ENCODE measurements around the gene ZCCHC14. TPM values are rescaled to one million over a fixed set of nuclear protein-coding genes. Genes with fewer than 3 reads are reported as not detected.
A peak's percentile ranks its signal among the peaks of the same experiment; 100 is the strongest.

ZCCHC14 gene
- total RNA-seq, 1 experiment from 2014 or later: 27.7 TPM

GRCh38 chr16:87368029-87368770 lies 124.6 kb downstream of the ZCCHC14 start:
- Mint-ChIP-seq H3K4me1 (peaks cover 23 to 28% of the 10 kb centered on the region in 2 experiments), H3K27me3 (ENCODE audit: low read depth) (no peaks in the 10 kb centered on the region), H3K9me3 (no peaks in the 10 kb centered on the region), H3K4me3 (0 out of 5 replicates have a peak overlapping the region, but pooled peaks of 1 of the 2 experiments have one; percentile 18), H3K27ac (peak overlapping the region in 2 of 3 experiments; percentile 65 to 66; a peak in 3 of 7 replicates), H3K36me3 (ENCODE audit: insufficient read depth in 1 of 3, low read depth in 3 of 3) (peaks cover 0 to 7% (median 0%) of the 10 kb centered on the region in 3 experiments; a peak in 3 of 7 replicates)
- Histone ChIP-seq H2AFZ (ENCODE audit: low read length) (no peak overlapping the region), H2BK20ac (ENCODE audit: low read depth, low read length, poor library complexity, severe bottlenecking) (no peak overlapping the region), H4K8ac (replicated peaks; ENCODE audit: insufficient read length, low read depth, low read length) (no peak overlapping the region), H4K91ac (ENCODE audit: insufficient read length, low read depth, low read length) (no peak overlapping the region), H3K4me2 (ENCODE audit: insufficient read depth, insufficient read length, low read length) (no peak overlapping the region), H4K20me1 (ENCODE audit: control insufficient read depth, insufficient read depth, insufficient read length) (no peaks in the 10 kb centered on the region), H3K14ac (ENCODE audit: insufficient read depth, low read length) (no peak overlapping the region), H3T11ph (ENCODE audit: low read length) (no peak overlapping the region), H2BK15ac (ENCODE audit: low read depth, low read length) (no peak overlapping the region), H3K27me3 (ENCODE audit: insufficient read depth, low read length) (no peaks in the 10 kb centered on the region), H3K27ac (ENCODE audit: insufficient read length, low read depth, low read length) (no peak overlapping the region), H3K56ac (ENCODE audit: insufficient read length, low read depth, low read length) (no peak overlapping the region), H3K23me2 (ENCODE audit: insufficient read length, low read depth, low read length, poor library complexity, severe bottlenecking) (no peaks in the 10 kb centered on the region), H3K4me1 (ENCODE audit: insufficient read depth, low read length) (no peaks in the 10 kb centered on the region), H2AK5ac (ENCODE audit: insufficient read length, low read length) (no peak overlapping the region), H3K79me1 (ENCODE audit: insufficient read depth, low read depth, low read length, poor library complexity, severe bottlenecking) (peaks cover 10% of the 10 kb centered on the region), H3K79me2 (ENCODE audit: insufficient read depth, low read length) (no peaks in the 10 kb centered on the region; the same call in 1 of the 2 replicates), H3K9ac (ENCODE audit: extremely low read depth, insufficient read length, low read length) (no peak overlapping the region), H3K4ac (ENCODE audit: low read depth, low read length) (no peak overlapping the region), H2BK120ac (ENCODE audit: low read depth, low read length, poor library complexity, severe bottlenecking) (no peak overlapping the region), H3K9me3 (ENCODE audit: control insufficient read depth, low read depth, low read length) (no peaks in the 10 kb centered on the region), H4K5ac (ENCODE audit: insufficient read length, low read depth, low read length) (no peak overlapping the region), H2BK5ac (ENCODE audit: insufficient read length, low read length) (no peak overlapping the region), H3K18ac (ENCODE audit: insufficient read length, low read depth, low read length) (no peak overlapping the region), H3K23ac (ENCODE audit: insufficient read length, low read depth, low read length) (no peak overlapping the region), H2BK12ac (ENCODE audit: insufficient read length, low read depth, low read length) (no peak overlapping the region)
- no CpG with 5 or more reads among the region's 5 CpGs for WGBS (ENCODE audit: extremely low coverage, insufficient read length, low lambda C conversion rate)
- DNase-seq: no peak
- TF ChIP-seq, protein P1, sequence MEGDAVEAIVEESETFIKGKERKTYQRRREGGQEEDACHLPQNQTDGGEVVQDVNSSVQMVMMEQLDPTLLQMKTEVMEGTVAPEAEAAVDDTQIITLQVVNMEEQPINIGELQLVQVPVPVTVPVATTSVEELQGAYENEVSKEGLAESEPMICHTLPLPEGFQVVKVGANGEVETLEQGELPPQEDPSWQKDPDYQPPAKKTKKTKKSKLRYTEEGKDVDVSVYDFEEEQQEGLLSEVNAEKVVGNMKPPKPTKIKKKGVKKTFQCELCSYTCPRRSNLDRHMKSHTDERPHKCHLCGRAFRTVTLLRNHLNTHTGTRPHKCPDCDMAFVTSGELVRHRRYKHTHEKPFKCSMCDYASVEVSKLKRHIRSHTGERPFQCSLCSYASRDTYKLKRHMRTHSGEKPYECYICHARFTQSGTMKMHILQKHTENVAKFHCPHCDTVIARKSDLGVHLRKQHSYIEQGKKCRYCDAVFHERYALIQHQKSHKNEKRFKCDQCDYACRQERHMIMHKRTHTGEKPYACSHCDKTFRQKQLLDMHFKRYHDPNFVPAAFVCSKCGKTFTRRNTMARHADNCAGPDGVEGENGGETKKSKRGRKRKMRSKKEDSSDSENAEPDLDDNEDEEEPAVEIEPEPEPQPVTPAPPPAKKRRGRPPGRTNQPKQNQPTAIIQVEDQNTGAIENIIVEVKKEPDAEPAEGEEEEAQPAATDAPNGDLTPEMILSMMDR (conservative IDR thresholded peaks at IDR 0.05): no peak
